Mesothelial cell of epicardium (in vitro differentiated cells): Measurements from ENCODE around the gene C19orf38. TPM values are rescaled to one million over a fixed set of nuclear protein-coding genes. Genes with fewer than 3 reads are reported as not detected.
A peak's percentile ranks its signal among the peaks of the same experiment; 100 is the strongest.

Experiments used
- DNase-seq, 2 experiments: peaks; one replicate each; pipeline ENCODE4 v3.0.0; 2021; ENCODE audit warnings: low spot score in 2 of 2; ENCODE audit not compliant: unreplicated experiment in 2 of 2
- H3K27ac Mint-ChIP-seq: 2 replicates; pipeline ENCODE4 v1.8.0; 2021; ENCODE audit warnings: mixed read lengths
- H3K27me3 Mint-ChIP-seq: 2 replicates; pipeline ENCODE4 v1.8.0; 2021; ENCODE audit warnings: low read depth, mixed read lengths
- H3K36me3 Mint-ChIP-seq: 2 replicates; pipeline ENCODE4 v1.8.0; 2021; ENCODE audit warnings: mixed read lengths
- H3K4me1 Mint-ChIP-seq: 2 replicates; pipeline ENCODE4 v1.8.0; 2021; ENCODE audit warnings: mixed read lengths
- H3K4me3 Mint-ChIP-seq: 2 replicates; pipeline ENCODE4 v1.8.0; 2021; ENCODE audit warnings: mild to moderate bottlenecking, moderate library complexity, mixed read lengths
- H3K9me3 Mint-ChIP-seq: 2 replicates; pipeline ENCODE4 v1.8.0; 2021; ENCODE audit warnings: mixed read lengths
- total RNA-seq: library from RNA; stranded (reverse); gene quantifications from 3 replicates; pipeline ENCODE4 v1.2.1, GENCODE V29; 2021
- TF ChIP-seq, protein P1 (sequence below): fragments of 200-600 bp; sonication (generic); IDR thresholded peaks from one replicate; pipeline ENCODE4 v1.5.0; 2021; ENCODE audit warnings: antibody characterized with exemption; ENCODE audit not compliant: unreplicated experiment

The C19orf38 gene
- total RNA-seq, 1 donor from 2014 or later = 2.3 TPM

DNA sequence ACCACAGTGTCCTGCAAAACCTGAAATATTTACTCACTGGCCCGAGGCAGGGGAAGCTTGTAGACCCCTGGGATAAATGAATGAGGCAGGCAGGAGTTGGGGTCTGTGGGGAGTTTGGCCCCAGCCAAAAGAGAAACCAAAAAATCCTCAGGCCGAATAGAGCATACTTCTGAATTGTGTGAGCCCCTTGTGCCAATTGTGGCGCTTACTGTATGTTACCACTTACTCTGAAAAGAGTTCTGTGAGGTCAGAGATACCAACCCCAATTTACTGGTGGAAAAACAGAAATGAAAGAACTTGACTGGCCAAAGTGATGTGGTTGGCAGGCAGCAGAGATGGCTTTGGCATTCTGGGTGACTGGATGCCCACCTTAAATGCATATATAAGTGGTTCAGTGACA, 30.0 kb downstream of the C19orf38 start:
- Mint-ChIP-seq H3K27ac (peak overlapping the region; percentile 51), H3K27me3 (no peaks in the 10 kb centered on the region), H3K36me3 (no peaks in the 10 kb centered on the region), H3K4me1 (peaks cover 4% of the 10 kb centered on the region), H3K4me3 (no peak overlapping the region), H3K9me3 (no peaks in the 10 kb centered on the region)
- no peak for DNase-seq
- TF ChIP-seq, protein P1, sequence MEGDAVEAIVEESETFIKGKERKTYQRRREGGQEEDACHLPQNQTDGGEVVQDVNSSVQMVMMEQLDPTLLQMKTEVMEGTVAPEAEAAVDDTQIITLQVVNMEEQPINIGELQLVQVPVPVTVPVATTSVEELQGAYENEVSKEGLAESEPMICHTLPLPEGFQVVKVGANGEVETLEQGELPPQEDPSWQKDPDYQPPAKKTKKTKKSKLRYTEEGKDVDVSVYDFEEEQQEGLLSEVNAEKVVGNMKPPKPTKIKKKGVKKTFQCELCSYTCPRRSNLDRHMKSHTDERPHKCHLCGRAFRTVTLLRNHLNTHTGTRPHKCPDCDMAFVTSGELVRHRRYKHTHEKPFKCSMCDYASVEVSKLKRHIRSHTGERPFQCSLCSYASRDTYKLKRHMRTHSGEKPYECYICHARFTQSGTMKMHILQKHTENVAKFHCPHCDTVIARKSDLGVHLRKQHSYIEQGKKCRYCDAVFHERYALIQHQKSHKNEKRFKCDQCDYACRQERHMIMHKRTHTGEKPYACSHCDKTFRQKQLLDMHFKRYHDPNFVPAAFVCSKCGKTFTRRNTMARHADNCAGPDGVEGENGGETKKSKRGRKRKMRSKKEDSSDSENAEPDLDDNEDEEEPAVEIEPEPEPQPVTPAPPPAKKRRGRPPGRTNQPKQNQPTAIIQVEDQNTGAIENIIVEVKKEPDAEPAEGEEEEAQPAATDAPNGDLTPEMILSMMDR = no peak

DNA sequence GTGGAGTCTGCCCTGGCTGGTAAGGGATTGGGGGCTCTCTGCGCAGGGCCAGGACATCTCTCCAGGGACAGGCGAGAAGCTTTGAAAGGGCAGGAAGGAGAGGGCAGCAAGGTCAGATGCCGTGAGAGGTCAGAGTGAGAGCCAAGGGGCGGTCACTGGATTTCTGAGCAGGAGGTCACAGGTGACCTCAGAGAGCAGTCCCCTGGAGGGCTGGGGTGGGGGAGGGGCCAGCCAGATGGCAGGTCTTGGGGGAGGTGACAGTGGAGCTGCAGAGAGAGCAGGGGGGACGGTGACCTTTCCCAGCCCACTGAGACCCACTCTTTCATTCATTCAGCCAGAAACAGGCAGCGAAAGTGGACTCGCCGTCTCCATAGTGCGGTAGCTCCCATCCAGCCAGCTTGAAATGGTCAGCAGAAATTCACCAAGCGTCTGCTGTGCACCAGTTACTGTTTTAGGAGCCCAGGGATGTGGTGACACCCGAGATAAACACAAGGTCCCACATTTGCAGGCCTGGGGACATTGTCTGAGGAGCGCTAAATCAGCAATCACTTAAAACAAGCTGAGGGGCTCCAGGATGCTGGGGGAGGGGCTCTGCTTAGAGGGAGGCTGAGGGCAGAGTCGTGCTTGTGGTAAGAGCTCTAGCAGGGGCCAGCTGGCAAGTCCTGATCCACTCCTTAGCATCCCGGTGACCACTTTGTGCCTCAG, 33.3 kb downstream of the C19orf38 start:
- Mint-ChIP-seq H3K27me3 (no peaks in the 10 kb centered on the region), H3K36me3 (no peaks in the 10 kb centered on the region), H3K4me3 (no peak overlapping the region), H3K9me3 (no peaks in the 10 kb centered on the region), H3K4me1 (peaks cover 9% of the 10 kb centered on the region), H3K27ac (no peak overlapping the region)
- no peak for DNase-seq
- TF ChIP-seq, protein P1 = no peak

DNA sequence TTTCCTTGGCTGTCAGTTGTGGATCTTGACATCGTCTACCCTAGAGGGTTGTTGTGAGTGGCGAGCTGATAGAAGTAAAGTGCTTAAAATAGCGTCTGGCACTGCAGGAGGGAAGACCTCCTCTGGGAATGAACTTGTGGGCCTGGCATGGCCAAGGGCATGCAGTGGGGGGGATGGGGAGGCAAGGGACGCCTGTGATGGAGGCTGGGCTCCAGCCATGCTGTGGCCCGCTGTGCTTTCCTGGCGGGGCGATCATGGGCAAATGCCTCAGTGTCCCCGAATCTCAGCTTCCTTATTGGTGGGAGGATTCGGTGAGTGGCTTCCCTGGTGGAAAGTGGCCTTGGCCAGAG, 33.9 kb downstream of the C19orf38 start:
- no peak overlapping the region for H3K4me3 Mint-ChIP-seq
- DNase-seq = no peak
- no peaks in the 10 kb centered on the region for H3K36me3 Mint-ChIP-seq
- no peak overlapping the region for H3K27ac Mint-ChIP-seq
- peaks cover 10% of the 10 kb centered on the region for H3K4me1 Mint-ChIP-seq
- TF ChIP-seq, protein P1 = no peak
- H3K27me3 Mint-ChIP-seq = no peaks in the 10 kb centered on the region
- H3K9me3 Mint-ChIP-seq = no peaks in the 10 kb centered on the region

DNA sequence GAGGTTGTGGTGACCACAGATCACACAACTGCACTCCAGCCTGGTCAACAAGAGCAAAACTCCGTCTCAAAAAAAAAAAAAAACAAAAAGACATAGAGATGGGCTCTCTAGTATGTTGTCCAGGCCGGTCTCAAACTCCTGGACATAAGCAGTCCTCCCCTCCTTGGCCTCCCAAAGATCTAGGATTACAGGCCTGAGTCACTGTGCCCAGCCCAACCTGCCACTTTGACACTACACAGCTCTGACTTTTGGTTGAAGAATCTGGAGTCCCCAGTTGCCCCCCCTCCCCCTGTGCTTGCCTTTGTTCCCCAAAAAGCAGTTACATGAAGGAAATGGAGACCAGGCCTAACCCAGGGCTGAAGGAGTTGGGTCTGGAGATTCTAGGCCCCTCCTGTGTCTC, 36.1 kb downstream of the C19orf38 start:
- peaks cover 27% of the 10 kb centered on the region for H3K4me1 Mint-ChIP-seq
- no peak for DNase-seq
- H3K36me3 Mint-ChIP-seq = no peaks in the 10 kb centered on the region
- no peak overlapping the region for H3K4me3 Mint-ChIP-seq
- no peak overlapping the region for H3K27ac Mint-ChIP-seq
- H3K9me3 Mint-ChIP-seq = no peaks in the 10 kb centered on the region
- TF ChIP-seq, protein P1 = no peak
- no peaks in the 10 kb centered on the region for H3K27me3 Mint-ChIP-seq

DNA sequence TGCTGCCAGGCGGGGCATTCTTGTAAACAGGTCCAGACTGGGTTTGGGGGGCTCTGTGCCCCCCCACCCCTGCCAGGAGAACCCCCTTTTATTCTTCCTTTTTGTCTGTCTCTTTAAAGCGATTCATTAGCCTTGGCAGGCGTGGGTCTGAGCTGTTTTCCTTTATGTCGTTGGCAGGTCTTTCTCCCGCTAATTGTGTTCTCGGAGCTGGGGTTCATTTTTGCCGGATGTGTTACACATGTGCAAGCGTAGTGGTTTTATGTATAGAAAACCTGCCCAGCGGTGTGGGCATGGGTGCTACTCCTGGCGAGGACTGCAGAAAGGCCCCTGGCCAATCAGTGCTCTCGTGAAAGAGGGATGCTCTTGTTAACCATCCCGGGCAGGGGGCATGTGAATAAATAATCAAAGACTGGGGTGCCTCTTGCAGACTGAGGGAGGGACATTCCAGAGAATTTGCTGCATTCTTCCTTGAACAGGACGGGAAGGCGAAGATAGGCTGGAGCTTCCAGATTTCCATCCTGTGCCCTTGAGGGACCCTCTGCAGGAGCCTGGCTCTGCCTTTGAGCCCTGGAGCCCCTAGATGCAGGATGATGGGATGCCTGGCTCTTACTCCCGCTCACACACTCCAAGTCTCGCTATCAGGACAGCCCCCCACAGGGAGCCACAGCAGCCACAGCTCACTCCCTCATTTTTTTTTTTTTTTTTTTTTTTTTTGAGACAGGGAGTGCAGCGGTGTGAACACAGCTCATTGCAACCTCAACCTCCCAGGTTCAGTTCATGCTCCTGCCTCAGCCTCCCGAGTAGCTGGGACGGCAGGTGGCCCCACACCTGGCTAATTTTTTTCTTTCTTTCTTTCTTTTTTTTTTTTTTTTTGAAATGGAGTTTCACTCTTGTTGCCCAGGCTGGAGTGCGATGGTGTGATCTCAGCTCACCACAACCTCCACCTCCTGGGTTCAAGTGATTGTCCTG, 37.3 kb downstream of the C19orf38 start:
- Mint-ChIP-seq H3K4me1 (peaks cover 27% of the 10 kb centered on the region), H3K4me3 (no peak overlapping the region), H3K9me3 (no peaks in the 10 kb centered on the region), H3K36me3 (no peaks in the 10 kb centered on the region), H3K27me3 (no peaks in the 10 kb centered on the region), H3K27ac (peak overlapping the region; percentile 91)
- DNase-seq = no peak
- TF ChIP-seq, protein P1 = no peak
